ENCODE data around the gene UBTD2.
A peak's percentile ranks its signal among the peaks of the same experiment; 100 is the strongest.

UBTD2 gene

GRCh38 chr5:172188893-172189692 is 94.5 kb downstream of the UBTD2 start:
- DNase-seq, result no peak

GRCh38 chr5:172188033-172188892 is 95.3 kb downstream of the UBTD2 start, which contains the start of gene STK10:
TSS of gene STK10 (minus strand) at chr5:172188224. CDS start at chr5:172188042, 182 bp downstream.
- DNase-seq, result peak; percentile 73

- no peak for DNase-seq
Observed at GRCh38 chr5:172187118-172188032, 96.2 kb downstream of the UBTD2 start.

GRCh38 chr5:172186114-172186695 is 97.4 kb downstream of the UBTD2 start:
- DNase-seq, result no peak

- DNase-seq, result no peak
Observed at GRCh38 chr5:172185096-172185461, 98.5 kb downstream of the UBTD2 start.

- no peak for DNase-seq
Observed at GRCh38 chr5:172183881-172184280, 99.7 kb downstream of the UBTD2 start.

GRCh38 chr5:172182291-172182690 is 101.3 kb downstream of the UBTD2 start:
- no peak for DNase-seq

- DNase-seq, result no peak
Observed at GRCh38 chr5:172180936-172181335, 102.6 kb downstream of the UBTD2 start.

- no peak for DNase-seq
Observed at GRCh38 chr5:172178991-172179989, 104.3 kb downstream of the UBTD2 start.

GRCh38 chr5:172178301-172178987 is 105.1 kb downstream of the UBTD2 start:
- DNase-seq, result no peak

- DNase-seq, result no peak
Observed at GRCh38 chr5:172177176-172177575, 106.4 kb downstream of the UBTD2 start.

- no peak for DNase-seq
Observed at GRCh38 chr5:172175263-172175719, 108.3 kb downstream of the UBTD2 start.

- no peak for DNase-seq
Observed at GRCh38 chr5:172173564-172174153, 109.9 kb downstream of the UBTD2 start.

- DNase-seq, result no peak
Observed at GRCh38 chr5:172172912-172173563, 110.5 kb downstream of the UBTD2 start.

GRCh38 chr5:172171118-172171517 is 112.4 kb downstream of the UBTD2 start:
- no peak for DNase-seq

- DNase-seq, result no peak
Observed at GRCh38 chr5:172170251-172170701, 113.3 kb downstream of the UBTD2 start.

- DNase-seq, result no peak
Observed at GRCh38 chr5:172169216-172169615, 114.3 kb downstream of the UBTD2 start.

- no peak for DNase-seq
Observed at GRCh38 chr5:172168311-172168710, 115.3 kb downstream of the UBTD2 start.

- DNase-seq, result no peak
Observed at GRCh38 chr5:172167895-172168294, 115.7 kb downstream of the UBTD2 start.

Measured in NCI-H1694 treated with DMSO at 0.1 percent for 48 hours (cell line).